ENCODE measurements around the gene STK11IP.
"Not testable (repeated sequence)": the region's sequence is repeated elsewhere in the genome, so short reads cannot be mapped to it uniquely, and the experiment has no call there.

DNA sequence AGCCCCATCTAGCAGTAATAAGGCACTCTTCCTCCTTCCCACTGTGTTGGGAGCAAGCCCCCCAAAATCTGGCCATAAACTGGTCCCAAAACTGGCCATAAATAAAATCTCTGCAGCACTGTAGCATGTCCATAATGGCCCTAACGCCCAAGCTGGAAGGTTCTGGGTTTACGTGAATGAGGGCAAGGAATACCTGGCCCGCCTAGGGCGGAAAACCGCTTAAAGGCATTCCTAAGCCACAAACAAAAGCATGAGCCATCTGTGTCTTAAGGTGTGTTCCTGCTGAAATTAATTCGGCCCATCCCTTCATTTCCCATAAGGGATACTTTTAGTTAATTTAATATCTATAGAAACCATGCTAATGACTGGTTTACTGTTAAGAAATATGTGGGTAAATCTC, 54.0 kb downstream of the STK11IP start:
- TF ChIP-seq POLR2A (IDR thresholded peaks at IDR 0.05): not testable (repeated sequence)
- TF ChIP-seq, protein P1, sequence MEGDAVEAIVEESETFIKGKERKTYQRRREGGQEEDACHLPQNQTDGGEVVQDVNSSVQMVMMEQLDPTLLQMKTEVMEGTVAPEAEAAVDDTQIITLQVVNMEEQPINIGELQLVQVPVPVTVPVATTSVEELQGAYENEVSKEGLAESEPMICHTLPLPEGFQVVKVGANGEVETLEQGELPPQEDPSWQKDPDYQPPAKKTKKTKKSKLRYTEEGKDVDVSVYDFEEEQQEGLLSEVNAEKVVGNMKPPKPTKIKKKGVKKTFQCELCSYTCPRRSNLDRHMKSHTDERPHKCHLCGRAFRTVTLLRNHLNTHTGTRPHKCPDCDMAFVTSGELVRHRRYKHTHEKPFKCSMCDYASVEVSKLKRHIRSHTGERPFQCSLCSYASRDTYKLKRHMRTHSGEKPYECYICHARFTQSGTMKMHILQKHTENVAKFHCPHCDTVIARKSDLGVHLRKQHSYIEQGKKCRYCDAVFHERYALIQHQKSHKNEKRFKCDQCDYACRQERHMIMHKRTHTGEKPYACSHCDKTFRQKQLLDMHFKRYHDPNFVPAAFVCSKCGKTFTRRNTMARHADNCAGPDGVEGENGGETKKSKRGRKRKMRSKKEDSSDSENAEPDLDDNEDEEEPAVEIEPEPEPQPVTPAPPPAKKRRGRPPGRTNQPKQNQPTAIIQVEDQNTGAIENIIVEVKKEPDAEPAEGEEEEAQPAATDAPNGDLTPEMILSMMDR (IDR thresholded peaks at IDR 0.05): not testable (repeated sequence)

All from esophagus squamous epithelium (tissue), 4 donors.